Renal cortex interstitium (tissue), 15 donors: ENCODE results near the gene RFX7. TPM values are rescaled to one million over a fixed set of nuclear protein-coding genes. Genes with fewer than 3 reads are reported as not detected.
"Not testable (repeated sequence)": the region's sequence is repeated elsewhere in the genome, so short reads cannot be mapped to it uniquely, and the experiment has no call there.

Experiments
- DNase-seq, 11 donors: peaks; one replicate each; pipeline ENCODE4 v3.0.0-alpha.2; 2013; ENCODE audit warnings: low read depth in 9 of 11, low spot score in 4 of 11; ENCODE audit errors: extremely low read depth in 1 of 11
- long read RNA-seq, 16 experiments: transcript quantifications; one replicate each; lab custom pipeline, GENCODE V29; 2026
- polyA plus RNA-seq, 3 donors: library from polyadenylated mRNA; unstranded; fragments of 120-200 nt; gene quantifications; one replicate each; pipeline ENCODE4 v1.2.1, GENCODE V29; 2013; ENCODE audit not compliant: insufficient read length in 3 of 3

Gene RFX7
- 10 to 100 TPM; 22.5 to 24.8 (median 22.7) TPM for polyA plus RNA-seq
- long read RNA-seq, donor 1 = 0 reads
- long read RNA-seq, donor 2 = 0 reads
- long read RNA-seq, donor 3 = 0 reads
- long read RNA-seq, donor 4 = 0 reads
- long read RNA-seq, donor 5 = 0 reads
- long read RNA-seq, donor 6, full-length matches to known transcripts = 1 of 6 reads
- long read RNA-seq, donor 6, partial matches to known transcripts = 0 of 6 reads
- long read RNA-seq, donor 6, other reads (novel, unspliced or antisense) = 5 of 6 reads
- long read RNA-seq, donor 7 = 0 reads
- long read RNA-seq, donor 8 = 0 reads
- long read RNA-seq, donor 9 = 0 reads
- long read RNA-seq, donor 10 = 0 reads
- long read RNA-seq, donor 11, partial matches to known transcripts = 12 of 12 reads
- long read RNA-seq, donor 11, other reads (novel, unspliced or antisense) = 0 of 12 reads
- long read RNA-seq, donor 12 = 0 reads
- long read RNA-seq, donor 13 = 0 reads
- long read RNA-seq, donor 14 = 0 reads
- long read RNA-seq, donor 15 = 0 reads
- long read RNA-seq, donor 16, full-length matches to known transcripts = 1 of 13 reads
- long read RNA-seq, donor 16, partial matches to known transcripts = 12 of 13 reads
- long read RNA-seq, donor 16, other reads (novel, unspliced or antisense) = 0 of 13 reads

DNA sequence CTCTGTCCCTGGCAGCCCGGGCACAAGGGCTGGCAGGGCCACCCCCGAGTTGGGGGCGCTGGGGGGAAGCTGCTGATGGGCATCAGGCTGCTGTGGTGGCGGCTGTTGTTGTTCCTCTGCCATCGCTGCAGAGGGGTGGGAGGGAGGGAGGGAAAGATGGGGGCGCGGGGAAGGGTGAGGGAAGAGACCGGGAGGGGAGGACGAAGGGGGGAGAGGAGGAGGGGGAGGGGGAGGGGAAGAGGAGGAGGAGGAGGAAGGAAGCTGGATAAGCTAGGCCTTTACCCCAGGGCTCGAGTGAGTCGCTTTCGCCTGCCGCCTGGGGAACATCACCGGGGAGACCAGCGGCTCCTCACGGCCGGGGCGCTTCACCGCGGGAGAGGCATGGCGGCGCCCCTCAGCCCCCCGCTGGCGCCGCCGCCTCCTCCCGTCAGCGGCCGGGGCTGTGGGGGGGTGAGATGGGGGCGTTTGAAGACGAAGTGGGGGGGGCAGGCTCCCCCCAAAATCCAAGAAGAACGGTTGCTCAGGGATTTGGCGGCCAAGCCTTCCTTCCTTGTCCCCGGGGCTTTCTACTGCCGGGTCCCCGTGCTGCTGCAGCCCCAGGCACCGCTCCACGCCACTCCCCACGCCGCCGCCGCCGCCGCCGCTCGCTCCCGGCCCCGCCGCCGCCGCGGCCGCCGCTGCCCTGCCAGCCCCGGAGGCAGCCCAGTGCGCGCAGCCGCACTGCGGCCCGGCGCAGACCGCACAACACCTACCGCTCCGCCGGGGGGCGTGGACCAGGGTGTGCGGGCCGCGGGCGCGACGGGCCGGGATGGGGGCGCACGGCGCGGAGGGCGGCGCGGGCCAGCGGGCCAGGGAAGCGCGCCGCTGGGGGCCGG lies at the start of gene RFX7:
Gene RFX7 (minus strand): TSS at position 717 of the 875 bp plus-strand sequence. CDS start 594 bp downstream, at position 123.
- DNase-seq = peak; percentile 47 to 70 (median 65)

DNA sequence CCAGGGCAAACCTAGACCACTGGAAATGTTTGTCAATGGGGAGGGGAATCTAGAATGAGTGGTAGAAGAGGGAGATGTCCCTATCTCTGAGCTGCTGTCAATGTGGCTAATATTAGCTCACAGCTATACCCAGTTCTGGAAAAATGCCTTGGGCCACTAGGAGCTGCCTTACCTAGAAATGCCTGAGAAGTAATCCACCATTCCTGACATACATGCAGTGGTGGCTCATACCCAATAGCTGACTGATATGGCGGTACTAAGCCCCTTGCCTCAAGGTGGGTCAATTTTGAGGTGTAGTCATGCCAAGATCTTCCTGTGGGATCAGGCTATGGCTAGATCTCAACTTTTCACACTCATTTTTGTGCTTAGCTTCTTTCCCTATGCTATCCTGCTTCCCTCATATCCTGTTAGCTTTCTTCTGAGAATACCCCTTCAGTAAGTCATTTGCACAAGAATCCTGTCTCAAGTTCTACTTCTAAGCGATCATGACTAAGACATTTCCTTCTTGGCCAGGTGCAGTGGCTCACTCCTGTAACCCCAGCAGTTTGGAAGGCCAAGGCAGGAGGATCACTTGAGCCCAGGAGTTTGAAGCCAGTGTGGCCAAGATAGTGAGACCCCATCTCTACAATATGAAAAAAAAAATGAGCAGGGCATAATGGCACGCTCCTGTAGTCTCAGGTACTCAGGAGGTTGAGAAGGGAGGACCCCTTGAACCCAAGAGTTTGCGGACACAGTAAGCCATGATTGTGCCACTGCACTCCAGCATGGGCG lies 49.1 kb upstream of the RFX7 start:
- DNase-seq = no peak

DNA sequence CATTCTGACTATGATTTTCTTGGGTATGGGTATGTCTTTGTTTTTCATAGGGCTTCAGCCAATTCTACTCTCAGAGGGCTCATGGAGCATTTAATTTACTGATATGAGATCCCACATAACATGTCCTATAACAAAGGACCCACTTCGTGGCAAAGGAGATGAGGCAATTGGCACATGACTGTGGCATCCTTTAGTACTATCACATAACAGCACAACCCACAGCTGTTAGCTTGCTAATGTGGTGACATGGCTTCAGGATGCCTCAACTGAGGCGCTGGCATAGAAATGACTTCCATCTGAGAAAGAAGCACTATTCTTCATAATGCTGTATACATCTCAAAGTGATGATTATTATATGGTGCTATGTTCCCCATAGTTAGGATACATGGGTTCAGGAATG lies 48.1 kb upstream of the RFX7 start:
- no peak for DNase-seq

DNA sequence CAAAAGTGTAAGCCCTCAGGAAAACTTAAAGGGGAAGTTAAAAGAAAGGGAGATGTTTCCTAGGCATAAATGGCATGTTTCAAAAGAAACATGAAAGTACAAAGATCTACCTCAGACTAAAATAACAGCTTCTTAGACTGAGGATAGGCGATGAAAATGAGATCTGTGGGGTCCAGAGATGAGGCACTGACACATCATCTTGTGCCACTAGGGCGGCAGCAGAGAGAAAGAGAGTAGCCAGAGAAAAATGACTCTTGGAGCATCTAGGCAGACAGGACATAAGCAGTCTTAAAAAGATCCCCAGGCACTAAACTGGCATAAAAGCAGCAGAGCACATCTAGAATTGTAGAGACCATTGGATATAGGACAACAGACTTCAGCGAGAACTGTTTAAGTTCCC lies 42.5 kb upstream of the RFX7 start:
- DNase-seq = no peak

DNA sequence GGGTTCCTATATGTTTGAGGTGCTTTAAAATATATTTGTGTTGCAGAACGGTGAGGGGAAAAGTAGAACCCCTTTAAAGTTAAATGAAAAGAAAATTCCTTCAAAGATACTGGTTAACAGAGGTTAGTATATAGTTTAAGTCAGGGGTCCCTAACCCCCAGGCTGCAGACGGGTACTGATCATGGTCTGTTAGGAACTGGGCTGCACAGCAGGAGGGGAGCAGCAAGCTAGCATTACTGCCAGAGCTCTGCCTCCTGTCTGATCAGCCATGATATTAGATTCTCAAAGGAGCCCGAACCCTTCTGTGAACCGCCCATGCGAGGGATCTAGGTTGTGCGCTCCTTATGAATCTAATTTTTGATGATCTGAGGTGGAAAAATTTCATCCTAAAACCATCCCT lies 37.5 kb upstream of the RFX7 start:
- no peak for DNase-seq

DNA sequence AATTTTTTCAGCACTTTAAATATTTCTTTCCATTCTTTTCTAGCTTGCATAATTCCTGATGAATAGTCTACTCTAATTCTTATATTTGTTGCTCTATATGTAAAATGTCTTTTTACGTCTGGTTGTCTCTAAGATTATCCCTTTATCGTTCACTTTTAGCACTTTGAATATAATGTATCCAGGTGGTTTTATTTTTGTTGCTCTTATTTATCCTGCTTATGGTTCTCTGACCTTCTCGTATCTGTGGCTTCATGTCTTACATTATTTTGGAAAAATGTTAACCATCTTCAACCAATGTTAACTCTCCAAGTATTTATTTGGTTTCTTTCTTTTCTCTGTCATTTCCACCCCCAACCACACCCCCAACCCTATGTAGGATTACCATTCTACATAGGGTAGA lies 30.0 kb upstream of the RFX7 start:
- no peak for DNase-seq

DNA sequence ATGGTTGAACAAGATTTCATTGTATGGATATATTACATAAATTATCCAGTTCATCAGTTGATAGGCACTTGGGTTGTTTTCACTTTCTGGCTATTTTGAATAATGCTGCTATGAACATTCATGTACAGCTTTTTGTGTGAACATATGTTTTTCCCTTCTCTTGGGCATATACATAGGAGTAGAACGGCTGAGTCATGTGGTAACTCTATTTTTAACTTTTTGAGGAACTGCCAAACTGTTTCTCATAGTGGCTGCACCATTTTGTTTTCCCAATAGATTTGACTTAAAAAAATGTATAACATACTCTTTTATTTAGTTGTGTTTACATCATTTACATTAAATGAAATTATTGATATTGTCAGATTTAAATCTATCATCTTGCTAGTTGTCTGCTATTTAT lies 28.8 kb upstream of the RFX7 start:
- DNase-seq = no peak

DNA sequence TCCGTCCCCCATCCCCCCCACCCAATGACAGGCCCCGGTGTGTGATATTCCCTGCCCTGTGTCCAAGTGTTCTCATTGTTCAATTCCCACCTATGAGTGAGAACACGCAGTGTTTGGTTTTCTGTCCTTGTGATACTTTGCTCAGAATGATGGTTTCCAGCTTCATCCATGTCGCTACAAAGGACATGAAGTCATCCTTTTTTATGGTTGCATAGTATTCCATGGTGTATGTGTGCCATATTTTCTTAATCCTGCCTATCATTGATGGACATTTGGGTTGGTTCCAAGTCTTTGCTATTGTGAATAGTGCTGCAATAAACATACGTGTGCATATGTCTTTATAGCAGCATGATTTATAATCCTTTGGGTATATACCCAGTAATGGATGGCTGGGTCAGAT lies 22.8 kb upstream of the RFX7 start:
- DNase-seq = not testable (repeated sequence)

DNA sequence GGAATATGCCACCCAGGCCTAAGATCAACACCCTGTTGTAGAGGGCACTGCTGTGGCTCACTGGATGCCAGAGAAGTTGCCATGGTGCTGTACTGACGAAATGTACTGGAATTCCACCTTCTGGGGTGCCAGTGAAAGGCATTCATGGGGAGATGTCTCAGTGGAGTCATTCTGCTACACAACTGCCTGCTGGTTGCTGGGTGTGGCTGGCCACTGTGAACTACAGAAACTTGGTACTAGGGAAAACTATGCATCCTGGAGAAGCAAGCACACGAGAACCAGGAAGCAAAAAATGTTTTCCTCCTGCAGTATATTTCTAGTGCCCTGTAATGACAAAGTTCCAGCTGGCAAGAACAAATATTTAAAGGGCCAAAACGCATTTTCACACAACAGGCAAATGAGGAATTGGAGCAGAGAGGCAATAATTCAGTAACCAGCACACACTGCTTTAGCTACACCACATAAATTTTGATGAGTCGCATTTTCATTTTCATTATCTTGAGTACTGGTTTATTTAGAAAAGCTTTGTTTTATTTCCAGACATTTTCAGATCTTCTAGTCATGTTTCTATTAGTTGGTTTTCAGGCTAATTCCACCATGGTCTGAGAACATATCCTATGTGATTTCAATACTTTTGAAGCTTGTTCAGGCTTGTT lies 18.3 kb upstream of the RFX7 start:
- no peak for DNase-seq

DNA sequence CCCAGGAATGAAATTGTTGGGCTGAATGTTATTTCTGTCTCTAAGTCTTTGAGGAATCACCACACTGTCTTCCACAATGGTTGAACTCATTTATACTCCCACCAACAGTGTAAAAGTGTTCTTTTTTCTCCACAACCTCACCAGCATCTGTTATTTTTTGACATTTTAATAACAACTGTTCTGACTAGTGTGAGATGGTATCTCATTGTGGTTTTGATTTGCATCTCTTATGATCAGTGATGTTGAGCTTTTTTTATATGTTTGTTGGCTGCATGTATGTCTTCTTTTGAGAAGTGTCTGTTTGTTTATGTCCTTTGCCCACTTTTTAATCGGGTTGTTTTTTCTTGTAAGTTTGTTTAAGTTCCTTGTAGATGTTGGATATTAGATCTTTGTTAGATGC lies 13.6 kb upstream of the RFX7 start:
- DNase-seq = not testable (repeated sequence)

DNA sequence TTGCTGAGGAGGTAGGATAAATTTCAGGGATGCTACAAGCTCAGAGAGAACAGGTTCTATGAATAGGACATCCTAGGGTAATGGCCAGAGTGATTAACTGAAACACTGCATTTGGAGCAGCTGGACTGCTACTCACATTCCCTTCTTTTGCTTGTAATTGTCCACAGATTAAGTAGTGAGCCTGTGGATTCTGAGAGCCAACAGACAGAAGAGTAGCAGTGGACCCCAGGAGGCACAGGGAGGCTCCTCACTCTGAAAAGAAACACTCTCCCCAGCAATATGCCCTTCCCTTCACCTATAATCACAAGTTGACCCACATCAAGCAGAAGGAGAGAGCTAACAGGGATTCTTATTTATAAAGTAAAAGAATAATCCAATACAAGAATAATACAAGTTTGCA lies 10.6 kb upstream of the RFX7 start:
- DNase-seq = no peak

DNA sequence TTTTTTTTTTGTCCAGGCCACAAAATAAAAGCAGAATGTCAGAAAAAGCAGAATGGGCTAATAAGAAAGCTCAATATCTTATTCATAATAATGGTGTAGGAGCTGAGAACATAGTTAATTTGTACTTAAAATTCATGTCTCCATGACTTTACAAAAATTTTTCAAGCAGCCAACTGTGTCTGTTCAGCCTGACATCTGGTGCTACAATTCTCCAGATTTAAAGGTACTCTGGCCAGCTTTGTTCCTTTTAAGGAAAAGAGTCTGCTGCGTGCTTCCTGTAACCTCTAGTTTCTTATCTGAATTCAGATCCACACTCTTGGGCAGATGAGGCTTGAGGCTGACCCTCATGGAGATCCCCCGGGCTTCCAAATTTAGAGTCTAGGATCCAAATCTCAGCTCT lies 8.7 kb upstream of the RFX7 start:
- no peak for DNase-seq

DNA sequence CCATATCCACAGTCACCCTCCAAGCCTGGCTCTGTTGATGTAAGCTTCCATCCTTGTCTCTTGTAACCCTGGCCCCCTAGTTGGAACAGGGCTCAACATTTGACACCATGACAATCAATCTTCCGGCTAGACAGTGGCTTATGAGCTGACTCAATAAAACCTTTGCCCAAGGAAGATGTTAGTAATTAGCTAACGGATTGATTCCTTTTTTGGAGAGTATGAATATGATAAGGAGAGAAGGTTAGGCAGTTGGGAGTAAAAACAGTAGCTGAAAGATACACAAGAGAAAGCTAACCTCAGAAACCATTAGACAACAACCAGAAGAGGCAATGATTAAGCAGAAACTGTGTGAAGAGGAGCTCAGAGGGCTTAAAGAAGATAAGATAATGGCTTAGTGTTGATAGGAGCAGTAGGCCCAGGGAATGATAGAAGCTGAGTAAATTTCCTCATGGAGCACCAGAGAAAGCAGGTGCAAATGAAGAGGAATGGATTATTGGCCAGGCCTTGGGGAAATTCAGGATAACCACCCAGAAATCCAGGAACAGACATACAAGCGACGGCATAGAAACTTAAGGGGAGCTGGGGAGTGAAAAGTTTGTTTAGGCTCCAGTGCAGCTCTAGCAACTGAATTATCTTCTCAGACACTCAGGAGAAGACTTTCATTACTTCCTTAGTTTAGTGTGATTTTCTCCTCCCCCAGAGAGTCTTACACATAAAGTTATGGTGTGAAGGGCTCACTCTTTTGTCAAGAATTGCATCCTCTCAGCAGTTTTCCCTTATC lies 7.8 kb upstream of the RFX7 start:
- DNase-seq = no peak

DNA sequence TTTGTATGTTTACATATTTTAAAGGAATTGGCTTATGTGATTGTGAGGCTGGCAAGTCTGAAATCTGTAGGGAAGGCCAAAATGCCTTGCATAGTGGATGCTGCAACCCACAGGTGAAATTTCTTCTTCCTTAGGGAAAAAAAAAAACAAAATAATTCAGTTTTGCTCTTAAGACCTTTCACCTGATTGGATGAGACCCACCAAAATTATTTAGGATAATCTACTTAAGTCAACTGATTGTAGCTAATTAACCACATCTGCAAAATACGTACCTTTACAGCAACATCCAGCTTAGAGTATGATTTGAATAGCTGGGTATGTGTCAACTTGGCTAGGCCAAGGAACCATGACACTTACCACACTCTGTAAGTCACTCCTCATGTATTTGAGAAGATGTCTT lies 6.9 kb upstream of the RFX7 start:
- DNase-seq = no peak

DNA sequence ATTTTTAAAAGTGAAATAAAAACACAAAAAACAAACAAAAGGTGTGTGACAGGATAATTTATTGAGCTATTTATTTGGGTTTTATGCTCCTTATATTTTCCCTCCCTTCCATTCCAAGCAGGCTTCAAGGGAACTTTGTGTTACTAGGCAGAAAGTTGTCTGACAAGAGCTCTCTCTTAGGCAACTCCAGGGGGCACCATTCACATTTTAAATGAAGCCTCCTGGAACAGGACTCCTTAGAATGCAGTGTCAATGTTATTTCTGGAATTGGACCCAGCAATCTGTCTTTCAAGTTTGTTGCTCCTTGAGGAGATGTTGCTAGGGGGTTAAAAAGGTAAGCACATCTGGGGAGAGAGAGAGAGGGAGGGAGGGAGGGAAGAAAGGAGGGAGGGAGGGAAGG lies 5.4 kb upstream of the RFX7 start:
- DNase-seq = peak in 8 of 11 donors; percentile 25 to 75 (median 50)

DNA sequence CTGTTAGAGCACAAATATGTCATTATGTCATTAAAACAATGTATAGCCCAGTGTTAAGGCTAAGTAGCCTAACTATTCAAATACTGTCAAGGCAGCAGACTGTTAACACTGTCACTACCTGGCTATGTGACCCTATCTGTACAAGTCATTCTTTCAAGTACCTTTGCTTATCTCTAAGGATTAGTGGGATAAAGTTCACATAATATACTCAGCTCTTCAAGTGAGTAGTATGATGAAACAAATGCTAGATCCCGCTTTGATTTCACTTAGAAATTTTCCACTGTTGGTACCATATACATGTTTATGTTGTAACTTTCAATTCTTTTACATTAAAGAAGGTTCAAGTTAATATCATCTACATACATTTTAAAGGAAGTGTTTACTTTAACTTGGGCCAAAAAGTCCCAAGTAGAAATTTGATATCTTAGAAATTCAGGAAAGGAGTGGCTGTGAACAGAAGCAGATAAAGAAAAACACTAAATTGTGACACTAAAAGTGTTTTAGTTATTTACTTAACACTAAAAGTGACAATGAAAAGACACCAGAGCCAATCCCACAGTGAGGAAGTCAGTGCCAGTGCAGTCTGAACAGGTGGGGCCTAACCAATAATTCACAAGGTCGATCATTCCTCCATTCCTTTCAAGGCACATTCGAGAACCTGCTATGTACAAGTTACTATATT lies 4.8 kb upstream of the RFX7 start:
- no peak for DNase-seq

DNA sequence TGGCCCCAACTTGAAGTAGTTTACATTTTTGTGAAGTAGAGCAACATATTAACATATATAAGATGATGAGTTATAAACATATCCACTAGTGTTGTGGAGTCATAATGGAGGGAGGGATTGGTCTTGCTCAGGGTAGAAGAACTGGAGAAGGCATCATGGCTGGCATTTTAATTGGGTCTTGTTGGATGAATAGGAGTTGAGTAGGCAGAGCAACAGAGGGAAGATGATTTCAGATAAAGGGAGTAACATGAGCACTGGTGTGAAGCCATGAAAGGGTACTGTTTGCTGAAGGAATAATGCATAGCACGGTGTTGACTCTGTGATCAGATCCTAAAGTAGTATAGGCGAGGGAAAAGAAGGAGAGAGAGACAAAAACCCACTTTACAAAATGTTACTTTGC lies 3.6 kb upstream of the RFX7 start:
- DNase-seq = no peak
